GM12891 (cell line): Measurements from ENCODE around the gene SRGAP1.
"Not testable (repeated sequence)": the region's sequence is repeated elsewhere in the genome, so short reads cannot be mapped to it uniquely, and the experiment has no call there.

Experiments used
- DNase-seq: peaks from one replicate; pipeline ENCODE4 v3.0.0; 2011; ENCODE audit warnings: low spot score; ENCODE audit not compliant: insufficient read length
- FAIRE-seq: peaks from 2 replicates; lab custom pipeline; 2011; peaks lifted over from hg19 to GRCh38; lab: Jason Lieb, UNC
- PAX5 ChIP-seq: IDR thresholded peaks from 2 replicates; pipeline ENCODE4 v1.6.1; 2011; ENCODE audit warnings: low read length, moderate library complexity, mild to moderate bottlenecking; ENCODE audit not compliant: insufficient read depth, severe bottlenecking
- POLR2A ChIP-seq: IDR thresholded peaks from 2 replicates; pipeline ENCODE4 v1.6.1; 2011; ENCODE audit warnings: low read depth, low read length, control low read depth
- POLR2AphosphoS5 ChIP-seq: IDR thresholded peaks from 2 replicates; pipeline ENCODE4 v1.6.1; 2011; ENCODE audit warnings: low read depth, low read length, control low read depth
- POU2F2 ChIP-seq: IDR thresholded peaks from 2 replicates; pipeline ENCODE4 v1.6.1; 2011; ENCODE audit warnings: low read depth, mild to moderate bottlenecking, control low read depth, low read length, moderate library complexity
- SPI1 ChIP-seq: IDR thresholded peaks from 2 replicates; pipeline ENCODE4 v1.6.1; 2011; ENCODE audit warnings: low read depth, low read length, control low read depth
- TAF1 ChIP-seq: IDR thresholded peaks from 2 replicates; pipeline ENCODE4 v1.6.1; 2011; ENCODE audit warnings: low read depth, low read length, control low read depth

Gene SRGAP1

DNA sequence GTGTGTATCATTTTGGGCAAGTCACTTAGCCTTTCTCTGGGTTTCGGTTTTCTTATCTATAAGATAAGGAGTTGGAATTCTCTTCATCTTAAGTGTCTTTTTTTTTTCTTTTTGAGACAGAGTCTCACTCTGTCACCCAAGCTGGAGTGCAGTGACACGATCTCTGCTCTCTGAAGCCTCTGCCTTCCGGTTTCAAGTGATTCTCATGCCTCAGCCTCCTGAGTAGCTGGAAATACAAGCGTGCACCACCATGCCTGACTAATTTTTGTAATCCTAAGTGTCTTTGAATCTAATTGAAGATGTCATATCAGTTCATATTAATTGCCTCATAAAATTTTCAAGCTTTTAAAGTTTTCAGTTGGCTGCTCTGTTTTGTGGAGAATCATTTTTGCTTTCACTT is 4.0 kb downstream of the SRGAP1 start:
- DNase-seq = no peak
- no peak for FAIRE-seq
- TF ChIP-seq POLR2A = no peak
- no peak for TF ChIP-seq SPI1
- TF ChIP-seq TAF1 = no peak
- TF ChIP-seq PAX5 = no peak
- TF ChIP-seq POU2F2 = no peak
- no peak for TF ChIP-seq POLR2AphosphoS5

DNA sequence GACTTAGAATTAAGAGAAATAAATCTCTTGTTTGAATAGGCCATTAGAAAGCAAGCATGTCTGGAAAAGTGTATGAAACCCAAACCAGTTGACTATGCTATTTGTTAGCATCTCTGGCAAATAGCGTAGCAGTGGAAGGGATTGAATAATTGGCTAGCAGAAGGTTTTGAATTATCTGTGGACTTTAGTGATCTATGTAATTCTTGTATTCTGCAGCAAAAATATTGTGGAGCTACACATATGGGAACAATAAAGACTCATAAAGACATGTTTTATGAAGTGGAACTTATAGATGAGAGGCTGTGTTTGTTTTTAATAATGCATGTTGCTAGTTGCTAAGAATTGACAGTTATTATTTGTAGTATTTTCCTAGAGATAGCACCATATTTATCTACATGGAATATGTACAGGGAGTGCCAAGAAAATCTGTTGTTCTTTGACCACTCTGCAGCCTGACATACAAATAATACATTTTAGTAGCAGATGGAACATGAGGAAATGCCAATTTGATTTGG is 4.7 kb downstream of the SRGAP1 start:
- no peak for FAIRE-seq
- no peak for DNase-seq
- TF ChIP-seq POU2F2 (no peak), POLR2A (no peak), PAX5 (no peak), TAF1 (no peak), SPI1 (no peak), POLR2AphosphoS5 (no peak)

DNA sequence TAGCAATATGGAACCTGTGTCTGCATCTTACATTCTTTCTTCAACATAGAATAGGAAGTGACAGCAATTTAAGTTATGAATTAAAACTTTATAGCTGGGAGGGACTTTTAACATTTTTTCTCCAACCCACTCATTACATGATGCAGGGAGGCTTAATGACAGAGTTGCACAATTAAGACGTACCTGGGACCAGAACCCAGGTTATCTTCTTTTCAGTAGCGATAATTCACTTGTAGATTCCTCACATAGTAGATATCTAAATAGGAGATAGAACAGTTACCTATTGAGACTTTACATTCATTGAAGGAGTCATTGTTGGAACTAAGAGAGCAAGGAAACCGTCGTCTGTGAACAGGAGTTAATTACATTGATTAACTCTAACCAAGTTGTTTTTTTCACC is 5.1 kb downstream of the SRGAP1 start:
- no peak for FAIRE-seq
- TF ChIP-seq POLR2A = no peak
- no peak for TF ChIP-seq POLR2AphosphoS5
- TF ChIP-seq PAX5 = no peak
- no peak for TF ChIP-seq TAF1
- TF ChIP-seq SPI1 = no peak
- no peak for TF ChIP-seq POU2F2
- DNase-seq = no peak

DNA sequence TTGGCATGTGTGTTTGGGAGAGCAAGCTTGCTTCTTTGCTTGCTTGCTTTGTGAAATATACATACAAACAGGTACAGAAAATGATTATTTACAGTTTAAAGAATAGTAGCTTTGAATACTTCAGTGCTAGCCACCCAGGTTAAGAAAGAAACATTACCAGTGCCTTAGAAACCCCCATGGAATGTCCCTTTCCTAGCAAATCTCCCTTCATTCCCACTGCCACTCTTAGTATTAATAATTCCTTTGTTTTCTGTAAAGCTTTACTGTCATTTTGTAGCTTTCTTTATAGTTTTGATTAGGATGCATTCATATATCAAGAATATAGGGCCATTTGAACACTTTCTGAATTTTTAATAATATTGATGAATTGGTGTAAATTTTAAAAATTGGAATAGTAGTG is 9.5 kb downstream of the SRGAP1 start:
- no peak for DNase-seq
- TF ChIP-seq TAF1 (no peak), POU2F2 (no peak), POLR2AphosphoS5 (no peak), POLR2A (no peak), SPI1 (no peak), PAX5 (no peak)
- no peak for FAIRE-seq

DNA sequence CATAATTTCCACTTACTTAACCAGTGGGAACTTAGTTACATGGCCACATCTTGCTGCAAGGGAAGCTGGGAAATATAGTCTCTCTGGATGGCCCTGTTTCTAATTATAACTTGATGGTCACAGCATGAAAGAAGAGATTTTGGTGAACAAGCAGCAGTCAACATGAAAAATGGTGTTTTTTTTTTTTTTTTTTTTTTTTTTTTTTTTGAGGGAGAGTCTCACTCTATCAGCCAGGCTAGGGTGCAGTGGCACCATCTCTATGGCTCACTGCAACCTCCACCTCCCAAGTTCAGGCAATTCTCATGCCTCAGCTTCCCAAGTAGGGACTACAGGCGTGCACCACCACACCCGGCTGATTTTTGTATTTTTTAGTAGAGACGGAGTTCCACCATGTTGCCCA is 10.8 kb downstream of the SRGAP1 start:
- no peak for TF ChIP-seq PAX5
- TF ChIP-seq TAF1 = no peak
- no peak for TF ChIP-seq POU2F2
- TF ChIP-seq POLR2A = no peak
- no peak for TF ChIP-seq POLR2AphosphoS5
- no peak for TF ChIP-seq SPI1
- no peak for FAIRE-seq
- DNase-seq = no peak

DNA sequence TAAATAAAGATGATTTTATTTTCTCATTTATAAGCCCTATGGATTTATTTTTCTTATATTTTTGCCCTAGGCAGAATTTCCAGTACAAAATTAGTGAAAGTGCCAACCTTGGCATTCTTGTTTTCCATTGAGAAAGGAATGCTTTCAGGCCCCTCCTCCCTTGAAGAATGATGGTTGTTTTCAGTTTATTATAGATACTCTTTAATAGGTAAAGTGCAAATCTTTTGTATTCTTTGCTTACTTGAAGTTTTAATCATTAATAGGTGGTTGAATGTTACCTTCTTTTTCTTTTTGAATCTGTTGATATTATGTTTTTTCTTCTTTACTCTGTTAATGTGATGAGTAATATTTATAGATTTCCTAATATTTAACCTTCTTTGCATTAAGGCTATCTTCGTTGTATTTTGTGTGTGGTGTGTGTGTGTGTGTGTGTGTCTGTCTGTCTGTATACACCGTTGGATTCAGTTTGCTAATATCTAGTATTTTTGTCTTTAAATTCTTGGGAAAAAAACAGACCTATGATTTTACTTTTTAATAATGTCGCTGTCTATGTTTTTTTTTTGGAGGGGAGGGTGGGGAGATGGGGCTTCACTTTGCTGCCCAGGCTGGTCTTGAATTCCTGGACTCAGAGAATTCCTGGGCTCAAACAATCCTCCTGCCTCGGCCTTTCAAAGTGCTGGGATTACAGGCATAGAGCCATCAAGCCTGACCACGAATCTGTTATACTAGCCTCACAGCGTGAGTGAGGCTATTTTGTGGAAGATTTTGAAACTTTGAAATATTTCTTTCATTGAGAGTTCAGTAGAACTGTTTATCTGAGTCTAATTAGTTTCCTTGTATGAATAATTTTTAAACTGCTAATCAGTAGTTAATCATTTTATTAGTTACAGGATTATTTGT is 13.5 kb downstream of the SRGAP1 start:
- DNase-seq (no peak), FAIRE-seq (no peak)
- TF ChIP-seq PAX5 (no peak), POLR2A (no peak), TAF1 (no peak), SPI1 (no peak), POU2F2 (no peak), POLR2AphosphoS5 (no peak)

DNA sequence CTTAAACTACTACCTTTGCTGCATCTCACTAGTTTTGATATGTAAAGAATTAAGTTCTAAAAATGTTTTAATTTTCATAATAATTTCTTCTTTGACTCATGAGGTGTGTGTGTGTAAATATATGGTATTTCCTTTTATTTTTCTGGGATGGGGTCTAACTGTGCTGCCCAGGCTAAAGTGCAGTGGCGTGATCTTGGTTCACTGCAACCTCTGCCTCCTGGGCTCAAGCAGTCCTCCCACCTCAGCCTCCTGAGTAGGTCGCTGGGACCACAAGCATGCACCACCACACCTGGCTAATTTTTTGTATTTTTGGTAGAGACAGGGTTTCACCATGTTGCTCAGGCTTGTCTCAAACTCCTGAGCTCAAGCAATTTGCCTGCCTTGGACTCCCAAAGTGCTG is 15.4 kb downstream of the SRGAP1 start:
- not testable (repeated sequence) for DNase-seq

DNA sequence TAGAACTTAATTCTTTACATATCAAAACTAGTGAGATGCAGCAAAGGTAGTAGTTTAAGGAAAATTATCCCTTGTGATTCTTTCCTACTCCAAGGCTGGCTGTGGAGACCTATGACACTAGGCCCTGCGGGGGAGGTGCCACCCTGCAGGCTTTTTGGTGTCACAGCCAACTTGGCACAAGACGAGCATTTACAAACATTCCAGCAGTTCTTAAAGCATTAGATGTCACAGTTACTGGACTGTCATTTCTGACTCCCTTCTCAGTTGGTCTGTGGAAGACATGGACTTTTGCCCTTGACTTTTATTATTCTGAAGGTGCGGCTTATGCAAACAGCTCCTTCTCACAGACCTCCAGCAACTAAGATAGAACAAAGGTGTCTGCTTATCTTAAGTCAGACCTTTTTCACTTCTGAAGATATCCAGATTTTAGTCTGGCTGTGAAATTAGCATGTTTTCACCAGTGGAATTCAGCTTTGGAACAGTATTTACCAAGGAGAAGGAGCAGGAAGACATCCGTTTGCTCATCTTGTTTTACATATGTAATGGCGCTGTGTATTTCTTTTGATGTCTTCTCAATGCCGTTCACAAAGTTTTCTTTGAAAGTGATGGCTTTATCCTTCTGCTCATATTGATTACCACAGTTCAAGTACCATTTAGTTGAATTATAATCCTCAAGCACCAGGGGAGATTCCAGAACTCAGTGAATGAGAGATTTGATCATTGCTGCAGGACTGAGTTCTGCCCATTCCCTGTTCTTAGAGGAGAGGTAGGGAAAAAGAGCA is 17.9 kb downstream of the SRGAP1 start:
- DNase-seq = no peak
- no peak for FAIRE-seq

More for the DNA sequence above, 15.4 kb downstream of the SRGAP1 start:
- not testable (repeated sequence) for FAIRE-seq

DNA sequence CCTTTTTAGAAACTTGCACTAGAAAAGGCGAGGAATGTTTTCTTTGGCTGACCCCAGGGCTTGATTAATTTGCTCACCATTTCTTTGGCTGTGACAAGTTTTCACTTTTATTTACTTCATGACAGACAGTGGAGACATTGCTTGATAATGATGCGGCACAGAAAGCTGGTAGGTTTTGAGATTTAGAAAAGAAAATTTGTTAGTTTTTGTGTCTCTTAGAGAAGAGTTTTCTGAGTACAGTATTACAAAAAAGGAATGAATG is 18.4 kb downstream of the SRGAP1 start:
- no peak for DNase-seq
- no peak for TF ChIP-seq POLR2A
- no peak for TF ChIP-seq PAX5
- TF ChIP-seq POLR2AphosphoS5 = no peak
- TF ChIP-seq SPI1 = no peak
- no peak for TF ChIP-seq POU2F2
- no peak for TF ChIP-seq TAF1
- FAIRE-seq = no peak

More for the DNA sequence above, 17.9 kb downstream of the SRGAP1 start:
- TF ChIP-seq TAF1 (no peak), POU2F2 (no peak), POLR2A (no peak), SPI1 (no peak), PAX5 (no peak), POLR2AphosphoS5 (no peak)
